Measurements from ENCODE around the gene EXOC3L4.

DNA sequence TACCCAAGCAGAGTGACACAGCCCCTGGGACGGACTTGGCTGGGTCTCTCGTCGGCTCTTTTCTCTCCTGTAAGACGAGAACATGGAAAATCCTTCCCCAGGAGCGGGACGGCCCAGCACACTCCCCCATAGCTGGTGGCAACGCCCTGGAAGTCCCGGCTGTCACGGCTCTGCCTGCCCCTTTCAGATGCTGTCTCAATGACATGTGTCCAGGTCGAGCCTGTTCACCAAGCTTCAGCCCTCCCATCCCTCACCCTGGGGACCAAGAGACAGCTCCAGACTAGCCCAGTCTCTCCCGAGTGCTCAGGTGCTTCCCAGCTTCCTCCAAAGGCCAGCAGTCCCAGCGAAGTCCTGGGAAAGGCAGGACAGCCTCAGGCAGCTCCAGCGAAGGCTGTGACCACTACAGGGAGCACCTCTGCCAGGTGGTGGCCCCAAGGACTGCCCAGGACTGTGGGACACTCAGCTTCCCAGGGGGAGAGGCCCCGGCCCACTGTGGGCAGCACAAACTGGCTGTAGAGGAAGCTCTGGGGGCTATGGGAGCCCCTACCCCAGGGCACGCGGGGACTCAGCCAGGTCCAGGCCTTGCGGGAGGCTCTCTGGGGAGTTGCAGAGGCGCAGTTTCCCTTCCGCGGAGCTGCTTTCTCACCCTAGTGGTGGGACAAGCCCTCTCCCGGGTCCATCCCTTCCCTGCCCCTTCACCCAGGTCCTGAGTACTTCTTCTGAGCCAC, 62.3 kb downstream of the EXOC3L4 start:
- TF ChIP-seq, protein P1, sequence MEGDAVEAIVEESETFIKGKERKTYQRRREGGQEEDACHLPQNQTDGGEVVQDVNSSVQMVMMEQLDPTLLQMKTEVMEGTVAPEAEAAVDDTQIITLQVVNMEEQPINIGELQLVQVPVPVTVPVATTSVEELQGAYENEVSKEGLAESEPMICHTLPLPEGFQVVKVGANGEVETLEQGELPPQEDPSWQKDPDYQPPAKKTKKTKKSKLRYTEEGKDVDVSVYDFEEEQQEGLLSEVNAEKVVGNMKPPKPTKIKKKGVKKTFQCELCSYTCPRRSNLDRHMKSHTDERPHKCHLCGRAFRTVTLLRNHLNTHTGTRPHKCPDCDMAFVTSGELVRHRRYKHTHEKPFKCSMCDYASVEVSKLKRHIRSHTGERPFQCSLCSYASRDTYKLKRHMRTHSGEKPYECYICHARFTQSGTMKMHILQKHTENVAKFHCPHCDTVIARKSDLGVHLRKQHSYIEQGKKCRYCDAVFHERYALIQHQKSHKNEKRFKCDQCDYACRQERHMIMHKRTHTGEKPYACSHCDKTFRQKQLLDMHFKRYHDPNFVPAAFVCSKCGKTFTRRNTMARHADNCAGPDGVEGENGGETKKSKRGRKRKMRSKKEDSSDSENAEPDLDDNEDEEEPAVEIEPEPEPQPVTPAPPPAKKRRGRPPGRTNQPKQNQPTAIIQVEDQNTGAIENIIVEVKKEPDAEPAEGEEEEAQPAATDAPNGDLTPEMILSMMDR (IDR thresholded peaks at IDR 0.05) = no peak
- TF ChIP-seq POLR2AphosphoS5 (IDR thresholded peaks at IDR 0.05) = no peak
- TF ChIP-seq POLR2A (IDR thresholded peaks at IDR 0.05) = no peak
- no peak for TF ChIP-seq EP300 (IDR thresholded peaks at IDR 0.05)
